Thymus (tissue), 11 donors: ENCODE measurements around the gene INSIG2. TPM values are rescaled to one million over a fixed set of nuclear protein-coding genes. Genes with fewer than 3 reads are reported as not detected.

Experiments
- DNase-seq, 9 donors: peaks; one replicate each; pipeline ENCODE4 v3.0.0-alpha.2; 2013; ENCODE audit warnings: low spot score in 9 of 9, low read depth in 6 of 9, missing footprints in 1 of 9
- H3K27ac ChIP-seq, 2 donors: one replicate each; pipeline ENCODE4 v1.5.1; 2013; ENCODE audit warnings: control low read depth in 1 of 2, low read depth in 1 of 2, low read length in 1 of 2, mild to moderate bottlenecking in 1 of 2, moderate library complexity in 1 of 2
- H3K27me3 ChIP-seq, 2 donors: one replicate each; pipeline ENCODE4 v1.5.1; 2013; ENCODE audit warnings: low read length in 1 of 2; ENCODE audit not compliant: control insufficient read depth in 2 of 2, insufficient read depth in 1 of 2
- H3K36me3 ChIP-seq, 2 donors: one replicate each; pipeline ENCODE4 v1.5.1; 2013; ENCODE audit warnings: low read length in 1 of 2, mild to moderate bottlenecking in 1 of 2, moderate library complexity in 1 of 2; ENCODE audit not compliant: control insufficient read depth in 2 of 2, insufficient read depth in 2 of 2
- H3K4me1 ChIP-seq, 2 donors: one replicate each; pipeline ENCODE4 v1.5.1; 2013; ENCODE audit warnings: low read length in 2 of 2; ENCODE audit not compliant: control insufficient read depth in 2 of 2, insufficient read depth in 2 of 2
- H3K4me3 ChIP-seq, 2 donors: one replicate each; pipeline ENCODE4 v1.5.1; 2013; ENCODE audit warnings: low read length in 2 of 2, control low read depth in 1 of 2, mild to moderate bottlenecking in 1 of 2
- H3K9me3 ChIP-seq, 2 donors: one replicate each; pipeline ENCODE4 v1.5.1; 2013; ENCODE audit warnings: low read length in 1 of 2, mild to moderate bottlenecking in 1 of 2; ENCODE audit not compliant: control insufficient read depth in 2 of 2, insufficient read depth in 1 of 2
- WGBS: extraction: QIAGEN DNeasy Blood & Tissue Kit; methylation state at CpG from one replicate; pipeline ENCODE4 v1.1.7; 2013; 5-methylcytosine and 5-hydroxymethylcytosine counted together
- polyA plus RNA-seq: library from polyadenylated mRNA; stranded (reverse); fragments of 200-250 nt; gene quantifications from one replicate; pipeline ENCODE4 v1.2.3, GENCODE V29; 2013
- total RNA-seq: library from RNA; stranded (reverse); fragments of 120-200 nt; gene quantifications from one replicate; pipeline ENCODE4 v1.2.4, GENCODE V29; 2013
- donor health status: healthy.

INSIG2 gene
- total and polyA plus RNA-seq, 2 donors: 18.3 to 27.9 TPM

DNA sequence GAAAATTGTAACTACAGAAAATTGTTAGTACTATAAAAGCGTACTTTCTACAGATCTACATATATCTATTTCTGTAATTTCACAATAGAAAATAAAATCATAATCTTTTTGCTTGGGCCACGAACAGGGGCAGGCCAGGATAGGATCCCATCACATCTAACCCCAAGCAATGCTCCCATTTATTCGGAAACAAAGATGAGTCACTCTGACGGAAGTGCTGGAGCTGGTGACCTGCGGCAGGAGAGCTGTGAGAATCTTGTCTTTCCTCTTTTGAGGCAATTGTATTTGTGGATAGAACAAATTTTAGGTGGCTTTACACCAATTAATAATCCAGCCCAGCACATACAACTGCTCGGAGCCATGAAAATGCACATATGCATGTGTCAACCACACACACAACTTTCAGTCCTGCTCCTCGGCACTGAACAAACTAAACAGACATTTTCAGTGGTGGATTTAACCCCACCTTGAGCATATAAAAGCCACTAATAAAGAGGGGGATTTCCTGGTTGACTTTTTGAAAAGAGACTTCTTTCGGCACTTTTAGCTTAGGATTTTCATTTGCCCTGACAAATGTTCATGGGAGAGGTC lies 22.3 kb upstream of the INSIG2 start:
- no peak for DNase-seq
- H3K9me3 ChIP-seq: no peaks in the 10 kb centered on the region
- H3K4me3 ChIP-seq: no peak overlapping the region
- peaks cover 0 to 2% of the 10 kb centered on the region in 2 donors for H3K27me3 ChIP-seq
- H3K27ac ChIP-seq: no peak overlapping the region
- no peaks in the 10 kb centered on the region for H3K4me1 ChIP-seq
- WGBS: 94% methylated on average over 8 of the region's 8 CpGs
- H3K36me3 ChIP-seq: no peaks in the 10 kb centered on the region

DNA sequence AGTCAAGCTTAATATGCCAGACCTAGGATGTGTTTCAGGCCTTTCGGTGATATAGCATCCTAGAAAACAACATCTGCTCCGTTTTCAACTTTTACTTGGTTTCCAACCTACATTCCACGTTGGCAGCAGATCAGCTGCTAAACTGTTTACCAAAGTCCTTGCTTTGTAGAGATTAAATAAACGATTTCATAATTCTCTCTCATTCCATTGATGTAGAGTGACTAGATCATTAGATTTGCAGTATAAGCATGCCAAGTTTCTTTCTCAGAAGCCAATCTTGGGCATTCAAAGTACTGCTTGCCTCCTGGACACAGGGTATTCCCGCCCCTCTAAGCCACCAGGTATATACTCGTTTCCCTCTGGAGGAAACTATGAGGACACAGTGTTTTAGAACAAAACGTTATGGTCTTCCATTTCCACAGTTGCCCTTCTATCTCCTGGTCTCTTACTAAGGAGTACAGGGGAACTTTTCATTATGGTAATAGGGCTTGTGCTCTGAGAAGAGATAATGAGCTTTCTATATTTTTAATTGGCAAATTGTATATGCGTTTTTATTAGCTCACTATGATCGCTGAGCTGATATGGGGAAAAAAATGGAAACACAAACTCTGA lies 10.5 kb upstream of the INSIG2 start:
- no peak overlapping the region for H3K27ac ChIP-seq
- H3K4me1 ChIP-seq: no peaks in the 10 kb centered on the region
- no peak overlapping the region for H3K4me3 ChIP-seq
- peaks cover 0 to 10% of the 10 kb centered on the region in 2 donors for H3K27me3 ChIP-seq
- no peaks in the 10 kb centered on the region for H3K36me3 ChIP-seq
- 96% methylated on average over 9 of the region's 9 CpGs for WGBS
- no peak for DNase-seq
- no peaks in the 10 kb centered on the region for H3K9me3 ChIP-seq

DNA sequence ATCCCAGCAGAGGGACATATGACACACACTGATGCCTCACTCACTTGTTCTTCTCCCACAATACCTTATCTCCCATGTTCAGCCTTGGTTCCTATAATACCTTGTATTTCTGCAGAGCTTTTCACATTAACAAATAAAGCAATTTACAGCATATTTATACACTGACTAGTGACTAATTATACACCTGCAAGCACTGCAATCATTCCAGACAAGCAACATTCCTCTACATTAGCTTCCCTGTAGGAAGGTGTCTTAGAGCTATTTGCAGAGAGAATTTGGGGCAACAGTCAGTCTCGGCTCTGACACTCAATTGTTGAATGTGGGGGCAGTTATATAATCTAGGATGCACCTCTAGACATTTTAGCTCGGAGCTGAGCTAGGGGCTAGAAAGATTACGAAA lies 9.5 kb upstream of the INSIG2 start:
- Histone ChIP-seq H3K4me1 (no peaks in the 10 kb centered on the region), H3K4me3 (no peak overlapping the region), H3K36me3 (no peaks in the 10 kb centered on the region), H3K27me3 (peaks cover 0 to 10% of the 10 kb centered on the region in 2 donors), H3K9me3 (no peaks in the 10 kb centered on the region), H3K27ac (no peak overlapping the region)
- WGBS: 63% methylated on average over 3 of the region's 3 CpGs
- DNase-seq: no peak

DNA sequence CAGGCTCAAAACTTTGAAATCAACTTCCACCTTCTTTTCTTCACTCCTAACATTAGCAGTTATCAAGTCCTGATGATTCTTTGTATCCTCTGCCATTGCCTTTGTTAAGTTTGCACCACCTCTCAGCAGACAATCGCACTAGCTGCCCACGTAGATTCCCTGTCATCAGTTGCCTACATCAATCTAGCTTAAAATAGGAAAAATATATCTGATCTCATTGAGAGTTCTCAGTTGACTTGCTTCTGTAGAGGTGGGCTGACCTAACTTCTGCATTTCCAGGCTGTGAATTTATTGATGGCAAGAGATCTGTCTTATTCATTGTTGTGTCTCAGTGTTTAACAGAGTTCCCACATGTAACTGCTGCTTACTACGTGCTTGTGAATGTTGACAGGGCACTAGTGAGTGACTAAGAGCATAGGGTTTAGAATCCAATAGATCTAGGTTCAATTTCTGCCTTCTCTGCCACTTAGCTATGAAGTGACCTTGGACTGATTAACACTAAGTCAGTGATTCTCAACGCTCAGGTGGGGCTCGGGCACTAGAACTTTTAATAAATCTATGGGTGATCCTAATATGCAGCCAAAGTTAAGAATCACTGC lies 3.7 kb upstream of the INSIG2 start:
- peaks cover 0 to 15% of the 10 kb centered on the region in 2 donors for H3K27me3 ChIP-seq
- H3K9me3 ChIP-seq: no peaks in the 10 kb centered on the region
- H3K36me3 ChIP-seq: no peaks in the 10 kb centered on the region
- H3K4me1 ChIP-seq: no peaks in the 10 kb centered on the region
- 96% methylated on average over 5 of the region's 5 CpGs for WGBS
- DNase-seq: no peak
- H3K4me3 ChIP-seq: no peak overlapping the region
- H3K27ac ChIP-seq: no peak overlapping the region

DNA sequence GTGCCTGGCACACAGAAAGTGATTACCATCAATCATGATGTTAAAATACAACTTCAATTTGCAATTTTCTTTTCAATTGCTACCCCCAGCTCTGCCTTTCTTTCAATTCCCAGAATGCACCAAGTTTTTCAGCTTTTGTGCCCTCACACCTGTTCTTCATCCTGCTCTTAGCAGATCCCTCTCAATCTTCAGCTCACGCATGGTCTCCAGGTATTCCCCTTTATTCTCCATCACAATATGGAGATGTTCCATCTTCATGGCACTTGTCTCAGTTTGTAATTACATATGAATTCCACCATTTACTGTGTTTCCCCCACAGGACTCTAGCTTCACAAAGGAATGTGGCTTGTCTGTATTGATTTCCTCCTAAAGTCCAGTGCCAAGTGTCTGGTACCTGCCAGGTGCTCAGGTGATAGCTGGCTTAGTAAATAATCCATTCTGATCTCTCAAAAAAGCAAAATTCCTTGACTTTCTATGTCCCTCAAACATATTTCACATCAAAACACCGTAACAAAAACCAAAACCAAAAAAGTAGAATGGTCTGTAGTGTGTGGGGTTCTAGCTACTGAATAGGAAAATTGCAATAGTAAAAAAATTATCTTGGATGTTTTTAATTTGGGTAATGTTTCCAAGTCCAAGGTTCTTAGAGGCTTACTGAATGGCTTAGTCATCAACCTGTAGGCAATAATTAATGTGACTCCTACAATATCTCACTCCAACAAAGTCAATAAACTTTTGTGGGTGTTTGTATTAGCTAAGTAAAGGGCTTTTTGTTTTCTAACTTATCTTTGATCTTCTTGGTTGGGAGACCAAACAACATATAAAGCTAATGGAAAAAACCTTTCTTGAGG lies 2.9 kb upstream of the INSIG2 start:
- no peaks in the 10 kb centered on the region for H3K9me3 ChIP-seq
- H3K4me3 ChIP-seq: no peak overlapping the region
- no peak for DNase-seq
- no peaks in the 10 kb centered on the region for H3K36me3 ChIP-seq
- 94% methylated on average over 2 of the region's 2 CpGs for WGBS
- H3K27ac ChIP-seq: no peak overlapping the region
- no peaks in the 10 kb centered on the region for H3K4me1 ChIP-seq
- H3K27me3 ChIP-seq: peaks cover 0 to 13% of the 10 kb centered on the region in 2 donors

DNA sequence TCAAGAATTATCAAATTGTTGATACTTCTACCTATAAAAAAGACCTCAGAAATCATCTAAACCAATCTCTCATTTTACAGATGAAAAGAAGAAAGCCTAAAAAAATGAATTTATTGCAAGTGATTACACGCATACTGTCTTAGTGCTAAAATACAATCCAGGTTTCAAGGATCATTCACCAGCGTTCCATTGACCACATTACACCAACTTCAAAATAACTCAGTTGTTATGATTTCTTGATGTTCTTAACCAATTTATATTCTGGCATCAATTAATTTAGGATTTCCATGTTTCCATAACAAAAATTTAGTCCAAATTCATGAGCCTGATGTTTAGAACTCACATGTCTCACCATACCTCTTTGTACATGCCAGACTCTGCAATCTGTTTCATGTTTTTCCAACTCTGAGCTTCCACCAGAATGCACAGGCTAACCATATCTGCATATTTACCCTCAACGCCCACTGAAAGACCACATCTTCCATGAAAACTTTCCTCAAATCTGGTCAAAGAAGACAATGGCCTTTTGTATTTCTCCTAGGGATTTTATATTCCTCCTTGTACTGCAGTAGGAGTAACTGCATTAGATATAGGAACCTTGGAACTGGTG lies 2.1 kb upstream of the INSIG2 start:
- Histone ChIP-seq H3K9me3 (no peaks in the 10 kb centered on the region), H3K27ac (no peak overlapping the region), H3K4me3 (no peak overlapping the region), H3K27me3 (peaks cover 0 to 12% of the 10 kb centered on the region in 2 donors), H3K36me3 (no peaks in the 10 kb centered on the region), H3K4me1 (peaks cover 3 to 4% of the 10 kb centered on the region in 2 donors)
- DNase-seq: no peak
- 97% methylated on average over 3 of the region's 3 CpGs for WGBS

DNA sequence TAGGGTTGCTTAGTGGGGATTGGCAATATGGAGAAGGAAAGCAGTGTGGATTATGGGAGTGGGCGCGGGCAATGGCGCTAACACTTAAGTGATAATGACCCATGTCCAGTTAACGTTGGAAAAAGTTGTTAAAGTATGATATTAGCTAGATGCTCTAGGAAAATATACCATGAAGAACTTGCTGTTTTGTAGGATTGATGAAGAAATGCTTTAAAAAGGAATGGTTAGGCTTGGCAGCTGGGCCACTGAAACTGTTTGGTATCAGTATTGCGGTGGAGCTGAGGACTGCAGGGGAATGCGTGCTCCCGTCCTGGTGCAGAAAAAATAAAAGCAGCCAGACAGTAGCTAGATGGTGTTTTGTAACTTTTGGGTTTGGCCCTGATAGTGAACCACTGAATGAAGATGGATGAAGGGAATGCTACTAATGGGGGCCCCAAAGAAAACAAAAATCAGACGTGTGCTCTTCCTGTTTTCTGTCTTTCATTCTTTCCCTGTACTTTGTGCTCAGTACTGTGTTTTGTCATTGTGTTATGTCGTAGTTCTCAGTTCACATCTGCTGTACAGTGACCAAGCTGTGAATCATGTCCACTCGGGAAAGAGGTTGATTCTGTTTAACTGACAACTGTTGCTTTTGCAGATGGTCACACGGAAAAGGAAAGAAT lies 999 bp downstream of the INSIG2 start:
- Histone ChIP-seq H3K4me3 (peak overlapping the region; percentile 88), H3K36me3 (no peaks in the 10 kb centered on the region), H3K27ac (peak overlapping the region; percentile 66 to 83), H3K9me3 (no peaks in the 10 kb centered on the region), H3K4me1 (peaks cover 5 to 10% of the 10 kb centered on the region in 2 donors), H3K27me3 (peaks cover 0 to 4% of the 10 kb centered on the region in 2 donors)
- DNase-seq: peak in 6 of 9 donors; percentile 19 to 68 (median 31)
- 10% methylated on average over 11 of the region's 11 CpGs for WGBS

DNA sequence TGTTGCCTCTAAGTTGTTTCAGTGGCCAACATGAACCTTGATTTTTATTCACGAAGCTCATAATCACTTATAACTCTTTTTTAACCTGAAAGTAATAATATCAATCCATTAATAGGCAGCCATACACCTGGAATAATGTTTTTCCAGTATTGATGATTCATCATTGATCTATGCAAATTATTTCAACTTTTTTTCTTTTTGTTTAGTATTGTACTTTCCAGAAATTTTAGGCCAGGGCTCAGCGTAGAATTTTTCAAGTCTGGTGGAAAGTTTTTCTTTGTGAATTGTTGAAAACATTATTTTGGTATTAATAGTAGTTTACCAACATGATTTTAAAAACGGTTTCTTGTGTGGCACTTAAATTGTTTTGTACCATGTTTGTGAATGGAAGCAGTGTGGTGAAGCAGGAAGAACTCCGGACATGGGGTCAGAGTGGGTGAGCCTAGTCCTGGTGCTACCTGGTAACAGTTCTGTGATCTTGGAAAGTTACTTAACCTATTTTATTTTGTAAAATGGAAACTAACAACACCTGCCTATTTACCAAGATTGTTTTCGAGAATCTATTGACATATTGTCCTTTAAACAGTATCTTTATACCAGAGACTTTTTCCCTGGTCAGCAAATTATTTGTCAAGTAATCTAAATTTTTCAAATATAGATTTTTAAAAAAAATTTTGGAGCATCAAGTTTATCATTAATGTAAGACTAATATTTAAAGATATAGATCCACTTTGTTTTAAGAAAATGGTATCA lies 2.3 kb downstream of the INSIG2 start:
- 97% methylated on average over 5 of the region's 5 CpGs for WGBS
- peak overlapping the region in 1 of 2 donors; percentile 6 for H3K4me3 ChIP-seq
- no peak for DNase-seq
- H3K36me3 ChIP-seq: no peaks in the 10 kb centered on the region
- H3K27ac ChIP-seq: no peak overlapping the region
- H3K4me1 ChIP-seq: peaks cover 9 to 15% of the 10 kb centered on the region in 2 donors
- H3K9me3 ChIP-seq: no peaks in the 10 kb centered on the region
- H3K27me3 ChIP-seq: no peaks in the 10 kb centered on the region
